Measurements from ENCODE around the gene ARPC3. TPM values are rescaled to one million over a fixed set of nuclear protein-coding genes. Genes with fewer than 3 reads are reported as not detected.
"Not testable (repeated sequence)": the region's sequence is repeated elsewhere in the genome, so short reads cannot be mapped to it uniquely, and the experiment has no call there.

Gene ARPC3
- 100 to 1,000 TPM; 460 to 466 TPM for total RNA-seq

- ChIA-PET CTCF (interaction anchor here (0.6 to 9.4 kb wide), 50 partner anchors 9 to 438 kb away, joined by 3 to 112 read pairs (median 4); partner anchors contain the start of genes ATP2A2, FAM216A, GPN3 and RAD9B), POLR2A (interaction anchor here (0.7 to 7.2 kb wide), 43 partner anchors 9 to 736 kb away, joined by 3 to 139 read pairs (median 4); partner anchors contain the start of genes ANAPC7, ANKRD13A, ATP2A2 and FAM216A)
- Mint-ChIP-seq H3K4me3 (peak within 1 kb of the TSS; percentile 99), H3K27ac (peak within 1 kb of the TSS; percentile 100), H3K36me3 (ENCODE audit: low read depth) (peaks cover 43% of the 10 kb centered on the region), H3K27me3 (no peaks in the 10 kb centered on the region), H3K4me1 (peaks cover 46% of the 10 kb centered on the region), H3K9me3 (no peaks in the 10 kb centered on the region)
- peak; percentile 97 for DNase-seq
These were observed at the start of gene ARPC3 for GRCh38 chr12:110449799-110450497. Gene ARPC3 (minus strand): TSS chr12:110450337. CDS start chr12:110450260, 77 bp downstream.

- Mint-ChIP-seq H3K9me3 (peaks cover 4% of the 10 kb centered on the region), H3K27ac (peak overlapping the region; percentile 21), H3K4me1 (peaks cover 44% of the 10 kb centered on the region), H3K36me3 (ENCODE audit: low read depth) (peaks cover 58% of the 10 kb centered on the region), H3K4me3 (peak overlapping the region; percentile 25), H3K27me3 (no peaks in the 10 kb centered on the region)
- POLR2A ChIA-PET, result interaction anchor here (1.3 to 5.6 kb wide), 5 partner anchors 13 to 115 kb away, joined by 4 to 100 read pairs (median 13); partner anchors contain the start of genes ARPC3, FAM216A, GPN3 and TCTN1
- CTCF ChIA-PET, result interaction anchor here (0.9 to 9.7 kb wide), 5 partner anchors 29 to 102 kb away, joined by 3 to 62 read pairs (median 31); partner anchors contain the start of genes ARPC3, FAM216A and GPN3
- no peak for DNase-seq
These were observed 49.0 kb upstream of the ARPC3 start for GRCh38 chr12:110498984-110499706.

GRCh38 chr12:110475426-110475825 is 25.3 kb upstream of the ARPC3 start:
- no peak overlapping the region for H3K4me3 Mint-ChIP-seq
- H3K36me3 Mint-ChIP-seq (ENCODE audit: low read depth), result peaks cover 11% of the 10 kb centered on the region
- no peaks in the 10 kb centered on the region for H3K9me3 Mint-ChIP-seq
- no peak for DNase-seq
- ChIA-PET POLR2A (interaction anchor here (0.8 to 1.2 kb wide), 3 partner anchors 15 to 25 kb away, joined by 3 to 4 read pairs (median 3); partner anchors contain the start of gene ARPC3), CTCF (no interaction called here)
- peaks cover 9% of the 10 kb centered on the region for H3K4me1 Mint-ChIP-seq
- H3K27ac Mint-ChIP-seq, result no peak overlapping the region
- no peaks in the 10 kb centered on the region for H3K27me3 Mint-ChIP-seq

- H3K4me1 Mint-ChIP-seq, result peaks cover 37% of the 10 kb centered on the region
- peak; percentile 98 for DNase-seq
These were observed 18.3 kb upstream of the ARPC3 start, which contains the start of the genes FAM216A and GPN3 for GRCh38 chr12:110468214-110469048. Gene FAM216A (plus strand): TSS chr12:110468845. CDS start chr12:110468876, 31 bp downstream. Gene GPN3 (minus strand): TSS chr12:110468257. CDS start chr12:110468203, 54 bp downstream.

DNA sequence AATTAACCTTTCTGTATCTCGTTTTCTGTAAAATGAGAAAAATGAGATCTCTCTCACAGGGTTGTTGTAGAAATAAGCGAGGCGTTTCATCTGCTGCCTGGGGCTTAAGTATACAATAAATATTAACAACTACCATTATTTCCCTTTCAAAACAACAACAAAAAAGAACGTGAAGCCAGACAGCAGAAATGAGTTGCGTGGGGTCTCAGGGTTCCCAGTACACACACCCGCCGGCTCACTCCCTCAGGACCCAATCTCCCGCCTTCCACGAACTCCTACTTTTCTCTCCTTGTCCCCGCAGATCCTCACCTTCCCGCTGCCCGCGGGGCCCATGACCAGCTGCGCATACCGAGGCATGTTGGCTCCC is 17.7 kb upstream of the ARPC3 start:
- no peak for DNase-seq
- CTCF ChIA-PET, result interaction anchor here (0.6 to 5.9 kb wide), 24 partner anchors 10 to 388 kb away, joined by 3 to 81 read pairs (median 6); partner anchors contain the start of genes ARPC3, HVCN1, RAD9B and TCTN1

More at GRCh38 chr12:110468214-110469048, 18.3 kb upstream of the ARPC3 start, which contains the start of the genes FAM216A and GPN3:
- ChIA-PET CTCF (interaction anchor here (0.6 to 5.9 kb wide), 34 partner anchors 10 to 389 kb away, joined by 3 to 81 read pairs (median 5); partner anchors contain the start of genes ARPC3, HVCN1, RAD9B and TCTN1), POLR2A (interaction anchor here (0.7 to 5.2 kb wide), 43 partner anchors 8 to 469 kb away, joined by 3 to 139 read pairs (median 5); partner anchors contain the start of genes ANKRD13A, ARPC3, HVCN1 and IFT81)
- Mint-ChIP-seq H3K36me3 (ENCODE audit: low read depth) (peaks cover 12% of the 10 kb centered on the region), H3K4me3 (peak within 1 kb of the TSS; percentile 92), H3K27me3 (no peaks in the 10 kb centered on the region), H3K9me3 (no peaks in the 10 kb centered on the region), H3K27ac (peak within 1 kb of the TSS; percentile 95)

DNA sequence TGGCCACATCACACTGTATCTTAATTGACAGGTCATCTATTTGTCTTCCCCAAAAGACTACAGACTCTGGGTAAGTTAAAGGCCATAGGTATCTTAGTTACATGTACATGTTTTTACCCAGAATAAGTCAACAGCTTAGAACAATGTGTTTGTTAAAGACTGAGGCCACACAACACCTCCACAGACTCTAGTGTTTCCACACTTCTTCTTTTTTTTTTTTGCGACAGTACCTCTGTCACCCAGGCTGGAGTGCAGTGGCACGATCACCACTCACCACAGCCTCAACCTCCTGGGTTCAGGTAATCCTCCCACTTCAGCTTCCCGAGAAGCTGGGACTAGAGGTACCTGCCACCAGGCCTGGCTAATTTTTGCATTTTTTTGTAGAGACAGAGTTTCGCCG is 16.7 kb upstream of the ARPC3 start:
- POLR2A ChIA-PET, result interaction anchor here (2.8 to 5.2 kb wide), 4 partner anchors 9 to 35 kb away, joined by 13 to 139 read pairs (median 59); partner anchors contain the start of genes ARPC3, RAD9B and VPS29
- H3K4me1 Mint-ChIP-seq, result peaks cover 41% of the 10 kb centered on the region
- H3K9me3 Mint-ChIP-seq, result no peaks in the 10 kb centered on the region
- H3K27ac Mint-ChIP-seq, result no peak overlapping the region
- CTCF ChIA-PET, result interaction anchor here (3.0 to 5.9 kb wide), 5 partner anchors 14 to 134 kb away, joined by 20 to 81 read pairs (median 62); partner anchors contain the start of genes ARPC3, RAD9B and VPS29
- H3K4me3 Mint-ChIP-seq, result peak overlapping the region; percentile 12
- DNase-seq, result no peak
- H3K27me3 Mint-ChIP-seq, result no peaks in the 10 kb centered on the region
- H3K36me3 Mint-ChIP-seq (ENCODE audit: low read depth), result peaks cover 16% of the 10 kb centered on the region

More for the DNA sequence above, 17.7 kb upstream of the ARPC3 start:
- H3K27me3 Mint-ChIP-seq, result no peaks in the 10 kb centered on the region
- POLR2A ChIA-PET, result interaction anchor here (0.7 to 5.2 kb wide), 36 partner anchors 10 to 468 kb away, joined by 3 to 139 read pairs (median 5); partner anchors contain the start of genes ANKRD13A, ARPC3, HVCN1 and IFT81
- H3K4me3 Mint-ChIP-seq, result peak overlapping the region; percentile 92
- H3K4me1 Mint-ChIP-seq, result peaks cover 37% of the 10 kb centered on the region
- peaks cover 12% of the 10 kb centered on the region for H3K36me3 Mint-ChIP-seq (ENCODE audit: low read depth)
- H3K9me3 Mint-ChIP-seq, result no peaks in the 10 kb centered on the region
- peak overlapping the region; percentile 95 for H3K27ac Mint-ChIP-seq

DNA sequence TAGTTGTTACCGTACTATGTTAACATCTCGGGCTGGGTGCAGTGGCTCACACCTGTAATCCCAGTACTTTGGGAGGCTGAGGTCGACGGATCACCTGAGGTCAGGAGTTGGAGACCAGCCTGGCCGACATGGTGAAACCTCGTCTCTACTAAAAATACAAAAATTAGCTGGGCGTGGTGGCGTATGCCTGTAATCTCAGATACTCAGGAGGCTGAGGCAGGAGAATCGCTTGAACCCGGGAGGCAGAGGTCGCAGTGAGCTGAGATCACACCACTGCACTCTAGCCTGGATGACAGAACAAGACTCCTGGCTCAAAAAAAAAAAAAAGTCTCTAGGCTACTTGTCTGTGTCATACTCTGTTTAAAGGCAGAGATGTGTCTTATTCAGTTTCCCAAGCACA is 15.6 kb upstream of the ARPC3 start:
- DNase-seq, H3K27ac Mint-ChIP-seq, H3K4me3 Mint-ChIP-seq, H3K9me3 Mint-ChIP-seq, H3K27me3 Mint-ChIP-seq: not testable (repeated sequence)
- peaks cover 37% of the 10 kb centered on the region for H3K4me1 Mint-ChIP-seq
- H3K36me3 Mint-ChIP-seq (ENCODE audit: low read depth), result peaks cover 15% of the 10 kb centered on the region
- CTCF ChIA-PET, result interaction anchor here (0.8 to 5.9 kb wide), 4 partner anchors 16 to 135 kb away, joined by 3 to 81 read pairs (median 44); partner anchors contain the start of gene ARPC3
- POLR2A ChIA-PET, result interaction anchor here (4.4 to 5.2 kb wide), 2 partner anchors 15 to 36 kb away, joined by 100 to 139 read pairs; partner anchors contain the start of genes ARPC3, RAD9B and VPS29

DNA sequence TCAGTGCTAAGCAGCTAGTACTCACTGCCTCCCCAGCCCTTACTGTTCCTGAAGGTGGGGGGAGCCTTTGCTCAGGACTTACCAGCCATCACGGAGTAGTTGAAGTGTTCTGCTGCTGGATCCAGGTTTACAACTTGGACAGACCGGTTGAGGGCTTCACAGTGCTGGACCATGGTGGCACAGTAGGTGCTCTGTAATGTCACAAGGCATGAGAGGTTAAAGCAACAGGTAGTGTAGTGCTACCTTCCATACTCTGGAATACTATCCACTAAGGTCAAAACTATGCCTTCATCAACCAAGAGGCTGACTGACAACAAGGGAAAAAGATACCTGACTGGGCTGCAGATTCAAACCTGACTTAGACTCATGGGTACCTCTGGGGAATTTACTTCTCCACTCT is 14.9 kb upstream of the ARPC3 start:
- Mint-ChIP-seq H3K9me3 (no peaks in the 10 kb centered on the region), H3K27me3 (no peaks in the 10 kb centered on the region), H3K27ac (no peak overlapping the region), H3K4me1 (peaks cover 30% of the 10 kb centered on the region), H3K36me3 (ENCODE audit: low read depth) (peaks cover 15% of the 10 kb centered on the region), H3K4me3 (no peak overlapping the region)
- ChIA-PET POLR2A (interaction anchor here (0.5 to 5.2 kb wide), 2 partner anchors 14 to 149 kb away, joined by 3 to 139 read pairs; partner anchors contain the start of genes ARPC3 and TCTN1), CTCF (interaction anchor here (1.3 kb wide), 1 partner anchor 15 kb away, joined by 7 read pairs; the partner anchor contains the start of gene ARPC3)
- no peak for DNase-seq

GRCh38 chr12:110461189-110461588 is 11.1 kb upstream of the ARPC3 start:
- H3K4me1 Mint-ChIP-seq, H3K4me3 Mint-ChIP-seq, H3K9me3 Mint-ChIP-seq, DNase-seq, H3K27me3 Mint-ChIP-seq, H3K27ac Mint-ChIP-seq: not testable (repeated sequence)
- ChIA-PET CTCF (interaction anchor here (0.7 kb wide), 2 partner anchors 30 to 74 kb away, joined by 3 read pairs; no protein-coding TSS in a partner anchor), POLR2A (interaction anchor here (0.6 to 4.6 kb wide), 3 partner anchors 10 to 41 kb away, joined by 3 to 30 read pairs (median 7); partner anchors contain the start of genes ARPC3, RAD9B and VPS29)
- peaks cover 24% of the 10 kb centered on the region for H3K36me3 Mint-ChIP-seq (ENCODE audit: low read depth)

DNA sequence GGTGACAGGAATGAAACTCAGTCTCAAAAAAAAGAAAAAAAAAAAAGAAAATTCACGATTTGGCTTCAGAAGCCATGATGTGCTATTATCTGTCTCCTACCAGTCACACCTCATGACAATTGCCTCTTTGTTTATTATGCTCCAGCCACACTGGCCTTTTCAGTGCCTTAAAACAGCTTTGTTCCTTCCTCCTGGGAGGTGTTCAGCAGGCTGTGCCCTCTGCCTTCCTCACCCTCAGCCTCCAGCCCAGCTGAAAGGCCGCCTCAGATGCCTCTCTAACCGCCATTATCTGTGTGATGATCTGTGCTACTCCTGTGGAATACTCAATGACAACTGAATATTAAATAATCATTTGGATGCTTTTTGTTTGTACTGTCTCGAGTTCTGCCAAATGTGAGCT is 8.6 kb upstream of the ARPC3 start:
- DNase-seq, result no peak
- Mint-ChIP-seq H3K9me3 (no peaks in the 10 kb centered on the region), H3K27ac (no peak overlapping the region), H3K27me3 (no peaks in the 10 kb centered on the region), H3K4me1 (peaks cover 9% of the 10 kb centered on the region), H3K4me3 (no peak overlapping the region), H3K36me3 (ENCODE audit: low read depth) (peaks cover 20% of the 10 kb centered on the region)
- ChIA-PET POLR2A (interaction anchor here (1.9 to 3.7 kb wide), 2 partner anchors 8 to 9 kb away, joined by 12 to 18 read pairs; partner anchors contain the start of genes ARPC3, FAM216A and GPN3), CTCF (interaction anchor here (0.6 to 3.7 kb wide), 3 partner anchors 9 to 594 kb away, joined by 3 to 23 read pairs (median 7); partner anchors contain the start of genes ARPC3, FAM216A and GPN3)
